Ishikawa (cell line): ENCODE data around the gene LHFPL2.

Source experiments
- CREB1 ChIP-seq: IDR thresholded peaks from 2 replicates; pipeline ENCODE4 v1.6.1; 2012; ENCODE audit warnings: low read depth
- EGR1 ChIP-seq: IDR thresholded peaks from 2 replicates; pipeline ENCODE4 v1.6.1; 2012
- EP300 ChIP-seq: IDR thresholded peaks from 2 replicates; pipeline ENCODE4 v1.6.1; 2012; ENCODE audit warnings: borderline replicate concordance
- NFIC ChIP-seq: IDR thresholded peaks from 2 replicates; pipeline ENCODE4 v1.6.1; 2012
- RAD21 ChIP-seq: IDR thresholded peaks from 2 replicates; pipeline ENCODE4 v1.6.1; 2012; ENCODE audit warnings: low read depth
- YY1 ChIP-seq: IDR thresholded peaks from 2 replicates; pipeline ENCODE4 v1.6.1; 2012; ENCODE audit warnings: low read depth
- ZBTB7A ChIP-seq: IDR thresholded peaks from 2 replicates; pipeline ENCODE4 v1.6.1; 2012; ENCODE audit warnings: low read depth
- TF ChIP-seq, protein P1 (sequence below): IDR thresholded peaks from 2 replicates; pipeline ENCODE4 v1.6.1; 2012

DNA sequence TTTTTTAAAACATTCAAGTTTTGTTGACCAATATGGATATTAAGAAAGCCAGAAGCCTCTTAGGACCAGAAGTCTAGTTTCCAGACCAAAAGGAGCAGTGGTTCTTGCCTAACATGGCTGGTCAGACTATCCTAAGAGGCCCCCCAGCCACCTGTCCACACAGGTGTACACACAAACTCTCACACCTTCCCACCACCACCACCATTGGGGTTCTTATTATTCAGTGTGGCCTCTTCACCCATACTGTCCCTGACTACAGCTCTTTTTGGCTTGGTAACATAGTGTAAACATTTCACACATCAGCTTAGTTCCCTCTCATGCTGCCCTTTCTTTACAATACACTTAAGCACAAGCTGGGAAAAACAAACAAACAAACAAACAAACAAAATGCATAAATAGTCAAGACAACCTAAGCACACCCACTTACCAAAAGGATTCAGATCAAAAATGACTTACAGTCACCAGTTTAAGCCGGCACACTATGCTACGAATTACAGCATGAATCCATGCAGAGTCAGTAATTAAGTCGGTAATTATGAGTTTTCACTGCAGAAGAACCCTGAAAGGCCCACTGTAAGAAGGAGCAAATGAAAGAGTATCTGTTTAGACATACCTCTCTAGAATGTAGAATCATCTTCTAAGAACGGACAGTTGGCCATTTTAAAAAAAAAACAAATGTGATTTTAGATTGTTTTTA lies 9.5 kb downstream of the LHFPL2 start:
- TF ChIP-seq EP300 (no peak), RAD21 (no peak), ZBTB7A (no peak), YY1 (no peak), CREB1 (no peak), EGR1 (no peak), NFIC (no peak)
- TF ChIP-seq, protein P1, sequence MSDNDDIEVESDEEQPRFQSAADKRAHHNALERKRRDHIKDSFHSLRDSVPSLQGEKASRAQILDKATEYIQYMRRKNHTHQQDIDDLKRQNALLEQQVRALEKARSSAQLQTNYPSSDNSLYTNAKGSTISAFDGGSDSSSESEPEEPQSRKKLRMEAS: no peak
